ENCODE data around the gene MMP8.
A peak's percentile ranks its signal among the peaks of the same experiment; 100 is the strongest.

MMP8 gene, protein sequence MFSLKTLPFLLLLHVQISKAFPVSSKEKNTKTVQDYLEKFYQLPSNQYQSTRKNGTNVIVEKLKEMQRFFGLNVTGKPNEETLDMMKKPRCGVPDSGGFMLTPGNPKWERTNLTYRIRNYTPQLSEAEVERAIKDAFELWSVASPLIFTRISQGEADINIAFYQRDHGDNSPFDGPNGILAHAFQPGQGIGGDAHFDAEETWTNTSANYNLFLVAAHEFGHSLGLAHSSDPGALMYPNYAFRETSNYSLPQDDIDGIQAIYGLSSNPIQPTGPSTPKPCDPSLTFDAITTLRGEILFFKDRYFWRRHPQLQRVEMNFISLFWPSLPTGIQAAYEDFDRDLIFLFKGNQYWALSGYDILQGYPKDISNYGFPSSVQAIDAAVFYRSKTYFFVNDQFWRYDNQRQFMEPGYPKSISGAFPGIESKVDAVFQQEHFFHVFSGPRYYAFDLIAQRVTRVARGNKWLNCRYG

DNA sequence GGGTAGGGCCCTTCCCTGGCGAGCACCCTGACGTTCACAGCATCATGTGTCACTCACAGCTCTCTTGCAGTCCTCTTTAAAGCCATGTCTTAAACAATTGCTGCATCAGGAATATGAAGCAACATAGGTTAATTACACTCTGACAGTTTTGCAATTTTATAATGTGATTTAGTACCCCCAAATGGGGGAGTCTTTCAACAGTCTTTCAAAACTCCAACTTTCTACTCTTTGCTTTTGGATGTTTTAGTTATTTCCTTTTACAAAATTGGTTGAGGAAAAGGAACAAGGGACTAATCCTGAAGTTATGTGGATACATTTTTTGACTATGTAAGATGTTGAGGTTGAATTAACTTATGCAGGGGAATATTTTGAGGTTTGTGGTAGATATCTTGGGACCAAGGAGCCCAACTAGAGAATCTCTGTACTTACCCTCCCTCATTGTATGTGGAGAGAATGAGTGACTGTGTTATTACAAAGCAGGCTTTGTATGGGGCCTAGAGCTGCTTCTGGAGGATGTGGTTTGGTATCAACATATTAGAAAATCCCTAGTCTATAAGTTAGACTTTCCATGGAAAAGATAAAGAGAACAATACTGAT lies at the start of gene MMP8:
MMP8 (minus strand) TSS at position 51 of the 597 bp plus-strand sequence. CDS start 99 bp downstream, outside the sequence.
- H3K27ac ChIP-seq = no peak within 1 kb of the TSS
- no peaks in the 10 kb centered on the region for H3K27me3 ChIP-seq (replicated peaks)
- no peaks in the 10 kb centered on the region for H3K36me3 ChIP-seq (replicated peaks)
- peak; percentile 19 for DNase-seq
- TF ChIP-seq, protein P1, sequence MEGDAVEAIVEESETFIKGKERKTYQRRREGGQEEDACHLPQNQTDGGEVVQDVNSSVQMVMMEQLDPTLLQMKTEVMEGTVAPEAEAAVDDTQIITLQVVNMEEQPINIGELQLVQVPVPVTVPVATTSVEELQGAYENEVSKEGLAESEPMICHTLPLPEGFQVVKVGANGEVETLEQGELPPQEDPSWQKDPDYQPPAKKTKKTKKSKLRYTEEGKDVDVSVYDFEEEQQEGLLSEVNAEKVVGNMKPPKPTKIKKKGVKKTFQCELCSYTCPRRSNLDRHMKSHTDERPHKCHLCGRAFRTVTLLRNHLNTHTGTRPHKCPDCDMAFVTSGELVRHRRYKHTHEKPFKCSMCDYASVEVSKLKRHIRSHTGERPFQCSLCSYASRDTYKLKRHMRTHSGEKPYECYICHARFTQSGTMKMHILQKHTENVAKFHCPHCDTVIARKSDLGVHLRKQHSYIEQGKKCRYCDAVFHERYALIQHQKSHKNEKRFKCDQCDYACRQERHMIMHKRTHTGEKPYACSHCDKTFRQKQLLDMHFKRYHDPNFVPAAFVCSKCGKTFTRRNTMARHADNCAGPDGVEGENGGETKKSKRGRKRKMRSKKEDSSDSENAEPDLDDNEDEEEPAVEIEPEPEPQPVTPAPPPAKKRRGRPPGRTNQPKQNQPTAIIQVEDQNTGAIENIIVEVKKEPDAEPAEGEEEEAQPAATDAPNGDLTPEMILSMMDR (IDR thresholded peaks at IDR 0.05; ENCODE audit: low read depth, low read length, missing control alignments) = no peak
- in situ Hi-C loops (cut with HindIII; ENCODE audit: low pct_ligation_motif_present, low sequenced_read_pairs) = no loop called here
- H3K4me3 ChIP-seq (ENCODE audit: low read depth, low read length) = no peak within 1 kb of the TSS

DNA sequence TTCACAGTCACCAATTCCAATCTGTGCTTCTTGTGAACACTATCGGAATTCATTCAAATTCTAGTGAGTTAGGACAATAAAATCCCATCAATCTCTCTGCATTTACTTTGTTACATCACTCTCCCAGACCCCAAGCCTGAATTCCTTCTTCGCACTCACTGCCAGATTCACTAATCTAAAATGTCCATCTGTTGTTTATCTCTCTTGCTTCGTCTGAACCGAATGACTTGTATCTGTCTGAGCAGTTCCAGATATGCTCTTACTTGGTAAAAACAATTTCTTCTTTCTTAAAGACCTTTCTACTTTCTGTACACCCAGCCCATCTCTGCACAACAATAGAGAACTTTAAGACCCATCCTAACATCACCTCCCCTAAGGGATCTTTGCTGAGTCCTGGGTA lies 48.6 kb upstream of the MMP8 start:
- DNase-seq = no peak
- no peak overlapping the region for H3K4me3 ChIP-seq (ENCODE audit: low read depth, low read length)
- TF ChIP-seq, protein P1 (IDR thresholded peaks at IDR 0.05; ENCODE audit: low read depth, low read length, missing control alignments) = no peak
- no peaks in the 10 kb centered on the region for H3K36me3 ChIP-seq (replicated peaks)
- H3K27ac ChIP-seq = no peak overlapping the region
- in situ Hi-C loops (cut with HindIII; ENCODE audit: low pct_ligation_motif_present, low sequenced_read_pairs) = no loop called here
- no peaks in the 10 kb centered on the region for H3K27me3 ChIP-seq (replicated peaks)

- in situ Hi-C loops (cut with HindIII; ENCODE audit: low pct_ligation_motif_present, low sequenced_read_pairs) = no loop called here
- Histone ChIP-seq H3K36me3 (replicated peaks) (no peaks in the 10 kb centered on the region), H3K4me3 (ENCODE audit: low read depth, low read length) (no peak overlapping the region), H3K27me3 (replicated peaks) (no peaks in the 10 kb centered on the region), H3K27ac (no peak overlapping the region)
- TF ChIP-seq, protein P1 (IDR thresholded peaks at IDR 0.05; ENCODE audit: low read depth, low read length, missing control alignments) = no peak
- no peak for DNase-seq
Measured at GRCh38 chr11:102771351-102771750, 46.6 kb upstream of the MMP8 start.

DNA sequence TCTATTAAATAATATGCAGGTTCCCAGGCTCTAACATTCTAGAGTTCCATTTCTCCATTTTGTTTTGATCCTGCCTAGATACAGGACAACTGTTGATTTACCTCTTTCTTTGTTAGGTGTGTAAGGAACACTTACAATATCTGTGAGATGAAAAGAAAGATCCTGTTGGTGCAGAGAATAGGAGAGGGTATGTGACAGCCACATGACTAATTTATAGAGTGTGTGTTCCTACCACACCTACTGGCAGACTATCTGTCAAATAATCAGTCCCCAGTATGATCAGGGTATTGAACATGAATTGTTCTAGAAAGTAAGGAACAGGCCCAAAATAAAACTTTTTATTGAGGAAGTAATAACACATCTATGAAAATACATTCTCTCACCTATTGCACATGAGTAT lies 45.4 kb upstream of the MMP8 start:
- in situ Hi-C loops (cut with HindIII; ENCODE audit: low pct_ligation_motif_present, low sequenced_read_pairs) = no loop called here
- TF ChIP-seq, protein P1 (IDR thresholded peaks at IDR 0.05; ENCODE audit: low read depth, low read length, missing control alignments) = no peak
- no peak overlapping the region for H3K27ac ChIP-seq
- no peak for DNase-seq
- no peak overlapping the region for H3K4me3 ChIP-seq (ENCODE audit: low read depth, low read length)
- no peaks in the 10 kb centered on the region for H3K27me3 ChIP-seq (replicated peaks)
- H3K36me3 ChIP-seq (replicated peaks) = no peaks in the 10 kb centered on the region

GRCh38 chr11:102767800-102768199 lies 43.0 kb upstream of the MMP8 start:
- Histone ChIP-seq H3K27ac (no peak overlapping the region), H3K4me3 (ENCODE audit: low read depth, low read length) (no peak overlapping the region), H3K27me3 (replicated peaks) (no peaks in the 10 kb centered on the region), H3K36me3 (replicated peaks) (no peaks in the 10 kb centered on the region)
- DNase-seq = no peak
- in situ Hi-C loops (cut with HindIII; ENCODE audit: low pct_ligation_motif_present, low sequenced_read_pairs) = no loop called here
- TF ChIP-seq, protein P1 (IDR thresholded peaks at IDR 0.05; ENCODE audit: low read depth, low read length, missing control alignments) = no peak

Measured in brain microvascular endothelial cell (primary cell).